Pancreas (tissue), 10 donors: ENCODE results near the gene TSPAN32. TPM values are rescaled to one million over a fixed set of nuclear protein-coding genes. Genes with fewer than 3 reads are reported as not detected.
"Not testable (repeated sequence)": the region's sequence is repeated elsewhere in the genome, so short reads cannot be mapped to it uniquely, and the experiment has no call there.

ENCODE experiments used
- ATAC-seq, 4 donors: fragments of 200-7000 bp; cut with Tn5 transposase; one replicate each; pipeline versions ENCODE4 v1.8.0 to v1.9.1; 2020; ENCODE audit warnings: mild to moderate bottlenecking in 4 of 4, moderate library complexity in 4 of 4
- DNase-seq, 6 donors: peaks; one replicate each; pipeline ENCODE4 v3.0.0-alpha.2; 2020
- FAIRE-seq: peaks from 2 replicates; lab custom pipeline; 2012; peaks lifted over from hg19 to GRCh38; lab: Jason Lieb, UNC
- H3K27ac ChIP-seq, 4 donors: fragments of 200-600 bp; sonication (generic); 1 replicate in 3 of 4; 2 replicates in 1 of 4; pipeline versions ENCODE4 v1.5.0 to v1.8.0; 2020
- H3K27me3 ChIP-seq, 4 donors: fragments of 200-600 bp; one replicate each; pipeline ENCODE4 v1.8.0; 2021
- H3K36me3 ChIP-seq, 3 donors: fragments of 200-600 bp; sonication (generic) in 1 of 3; one replicate each; pipeline versions ENCODE4 v1.5.0 to v1.8.0; 2020 to 2021
- H3K4me1 ChIP-seq, 3 donors: fragments of 200-600 bp; one replicate each; pipeline ENCODE4 v1.8.0; 2021
- H3K4me3 ChIP-seq, 4 donors: fragments of 200-600 bp; sonication (generic) in 2 of 4; one replicate each; pipeline versions ENCODE4 v1.5.0 to v1.8.0; 2020 to 2021
- H3K9me3 ChIP-seq, 4 donors: fragments of 200-600 bp; one replicate each; pipeline ENCODE4 v1.8.0; 2021
- whole genome bisulfite sequencing, 2 donors: extraction: QIAGEN DNeasy Blood & Tissue Kit; methylation state at CpG; one replicate each; pipeline ENCODE4 v1.1.7; 2013; 5-methylcytosine and 5-hydroxymethylcytosine counted together
- intact Hi-C, 3 donors: fragments of 100-400 bp; cut with DNase I; formaldehyde crosslinking; loops; one replicate each; pipeline versions ENCODE4 v1.11.1 to v1.14.2; 2022
- polyA plus RNA-seq, 2 donors: library from polyadenylated mRNA; stranded (reverse); fragments of 200-250 nt; gene quantifications; one replicate each; pipeline ENCODE4 v1.2.3, GENCODE V29; 2013
- total RNA-seq, 6 donors: library from RNA; stranded (reverse); fragmentation: NEBNext Ultra II Directional in 4 of 6; extraction: Animal tissue kit (Norgen Biotek cat#: 25700) in 4 of 6; gene quantifications; one replicate each; pipeline versions ENCODE4 v1.2.1 to v1.2.4, GENCODE V29; 2021 to 2023
- TF ChIP-seq, protein P1 (sequence below), 4 donors: fragments of 200-600 bp; sonication (generic) in 3 of 4; IDR thresholded peaks; one replicate each; pipeline versions ENCODE4 v1.5.0 to v1.8.0; 2021; ENCODE audit warnings: antibody characterized with exemption in 4 of 4
- donor health status: healthy with polysubstance abuse.
- donor health status: DM: no; HTN: no; CAD: no; lungs with moderate emphysema.
- donor health status: DM: no; HTN: no; CAD: no.
- donor health status: control.
- donor health status: control.
- donor health status: Bipolar disorder and iron deficiency.
- donor health status: DM: yes; HTN: yes; CAD: no.
- donor health status: DM: no; HTN: no; CAD: no.
- donor health status: DM: no; HTN: no; CAD: no.
- donor health status: DM: yes; HTN: yes; CAD: no.

The TSPAN32 gene
- total and polyA plus RNA-seq, 8 donors: 0.25 to 1.4 (median 0.49) TPM; not detected in 1

DNA sequence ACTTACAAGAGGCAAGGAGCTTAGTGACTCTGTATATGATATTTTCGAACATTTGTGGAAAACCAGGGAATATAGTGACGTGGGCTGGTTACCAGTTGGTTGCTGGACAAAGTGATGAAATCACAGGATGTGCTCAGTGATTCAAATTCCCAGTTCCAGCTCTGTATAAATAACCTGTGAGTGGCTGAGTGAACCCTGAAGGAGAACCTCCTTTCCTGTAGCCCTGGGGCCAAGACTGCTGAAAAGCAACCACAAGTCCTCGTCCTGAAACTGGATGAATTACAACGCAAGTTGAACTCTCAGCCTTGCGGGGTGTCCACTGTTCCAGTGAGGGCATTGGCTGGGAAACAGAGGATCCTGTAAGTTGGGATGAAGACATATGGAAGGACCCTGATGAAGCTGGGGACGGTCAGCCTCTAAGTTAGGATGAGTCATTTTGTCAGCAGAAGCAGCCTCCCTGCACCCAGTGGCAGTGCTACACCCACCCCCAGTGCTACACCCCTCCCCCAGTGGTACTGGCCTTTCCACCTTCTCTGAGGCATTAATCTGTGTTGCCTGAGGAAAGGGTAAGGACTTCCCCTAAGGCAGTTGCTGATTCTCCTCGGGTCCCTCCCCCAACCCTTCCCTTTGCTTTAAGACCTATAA is 53.3 kb downstream of the TSPAN32 start:
- Histone ChIP-seq H3K4me3 (no peak overlapping the region), H3K9me3 (no peaks in the 10 kb centered on the region), H3K36me3 (no peaks in the 10 kb centered on the region), H3K27me3 (no peaks in the 10 kb centered on the region), H3K4me1 (no peaks in the 10 kb centered on the region), H3K27ac (no peak overlapping the region)
- intact Hi-C loops: no loop called here
- TF ChIP-seq, protein P1, sequence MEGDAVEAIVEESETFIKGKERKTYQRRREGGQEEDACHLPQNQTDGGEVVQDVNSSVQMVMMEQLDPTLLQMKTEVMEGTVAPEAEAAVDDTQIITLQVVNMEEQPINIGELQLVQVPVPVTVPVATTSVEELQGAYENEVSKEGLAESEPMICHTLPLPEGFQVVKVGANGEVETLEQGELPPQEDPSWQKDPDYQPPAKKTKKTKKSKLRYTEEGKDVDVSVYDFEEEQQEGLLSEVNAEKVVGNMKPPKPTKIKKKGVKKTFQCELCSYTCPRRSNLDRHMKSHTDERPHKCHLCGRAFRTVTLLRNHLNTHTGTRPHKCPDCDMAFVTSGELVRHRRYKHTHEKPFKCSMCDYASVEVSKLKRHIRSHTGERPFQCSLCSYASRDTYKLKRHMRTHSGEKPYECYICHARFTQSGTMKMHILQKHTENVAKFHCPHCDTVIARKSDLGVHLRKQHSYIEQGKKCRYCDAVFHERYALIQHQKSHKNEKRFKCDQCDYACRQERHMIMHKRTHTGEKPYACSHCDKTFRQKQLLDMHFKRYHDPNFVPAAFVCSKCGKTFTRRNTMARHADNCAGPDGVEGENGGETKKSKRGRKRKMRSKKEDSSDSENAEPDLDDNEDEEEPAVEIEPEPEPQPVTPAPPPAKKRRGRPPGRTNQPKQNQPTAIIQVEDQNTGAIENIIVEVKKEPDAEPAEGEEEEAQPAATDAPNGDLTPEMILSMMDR (IDR thresholded peaks at IDR 0.05): no peak
- no peak for FAIRE-seq
- ATAC-seq: no peak
- no peak for DNase-seq
- WGBS, 2 donors: 72 to 79% methylated on average over 7 of the region's 7 CpGs

DNA sequence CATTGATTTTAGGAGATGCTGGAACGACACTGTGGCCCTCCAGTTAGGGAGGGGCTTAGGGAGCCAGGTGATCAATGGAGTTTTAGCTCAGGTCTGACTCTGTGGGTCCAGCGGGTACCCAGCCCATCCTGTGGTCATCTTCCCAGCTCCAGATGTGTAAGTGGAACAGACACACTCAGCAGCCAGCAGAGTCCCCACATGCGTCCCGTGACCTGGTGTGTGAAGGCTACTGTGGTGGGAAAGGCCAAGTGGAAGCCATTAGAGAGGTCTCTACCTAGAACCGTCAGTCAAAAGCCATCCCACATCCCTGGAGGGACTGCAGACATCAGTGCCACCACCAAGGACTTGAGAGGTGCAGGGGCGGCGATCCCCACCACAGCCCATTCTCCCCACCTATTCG is 55.4 kb downstream of the TSPAN32 start:
- Histone ChIP-seq H3K27me3 (no peaks in the 10 kb centered on the region), H3K9me3 (no peaks in the 10 kb centered on the region), H3K4me1 (no peaks in the 10 kb centered on the region), H3K4me3 (no peak overlapping the region), H3K36me3 (no peaks in the 10 kb centered on the region), H3K27ac (no peak overlapping the region)
- FAIRE-seq (no peak), DNase-seq (no peak), ATAC-seq (no peak)
- intact Hi-C loops: no loop called here
- WGBS, 2 donors: 65 to 72% methylated on average over 7 to 8 of the region's 8 CpGs
- TF ChIP-seq, protein P1 (IDR thresholded peaks at IDR 0.05): no peak

DNA sequence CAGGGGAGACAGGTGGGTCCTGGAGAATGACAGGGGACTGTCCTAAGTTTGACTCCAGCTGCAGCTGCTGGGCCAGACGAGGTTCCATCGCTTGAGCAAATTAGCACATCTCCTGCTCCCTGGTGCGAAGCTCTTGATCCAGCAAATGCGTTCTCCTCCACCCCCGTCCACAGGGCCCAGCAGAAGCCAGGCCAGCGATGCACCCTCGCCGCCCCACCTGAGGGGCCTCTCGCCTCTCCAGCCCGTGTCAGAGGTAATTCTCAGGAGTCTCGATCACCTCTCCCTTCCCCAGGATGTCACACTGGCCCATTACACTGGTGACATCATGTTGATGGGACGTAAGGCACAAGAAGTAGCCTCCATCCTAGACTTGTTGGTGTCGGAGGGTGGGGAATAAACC is 55.8 kb downstream of the TSPAN32 start:
- H3K4me3 ChIP-seq, H3K36me3 ChIP-seq, H3K9me3 ChIP-seq, H3K4me1 ChIP-seq, intact Hi-C loops, H3K27ac ChIP-seq, FAIRE-seq, ATAC-seq, DNase-seq, H3K27me3 ChIP-seq: not testable (repeated sequence)
- 85 to 89% methylated on average over 13 of the region's 13 CpGs for WGBS, 2 donors

DNA sequence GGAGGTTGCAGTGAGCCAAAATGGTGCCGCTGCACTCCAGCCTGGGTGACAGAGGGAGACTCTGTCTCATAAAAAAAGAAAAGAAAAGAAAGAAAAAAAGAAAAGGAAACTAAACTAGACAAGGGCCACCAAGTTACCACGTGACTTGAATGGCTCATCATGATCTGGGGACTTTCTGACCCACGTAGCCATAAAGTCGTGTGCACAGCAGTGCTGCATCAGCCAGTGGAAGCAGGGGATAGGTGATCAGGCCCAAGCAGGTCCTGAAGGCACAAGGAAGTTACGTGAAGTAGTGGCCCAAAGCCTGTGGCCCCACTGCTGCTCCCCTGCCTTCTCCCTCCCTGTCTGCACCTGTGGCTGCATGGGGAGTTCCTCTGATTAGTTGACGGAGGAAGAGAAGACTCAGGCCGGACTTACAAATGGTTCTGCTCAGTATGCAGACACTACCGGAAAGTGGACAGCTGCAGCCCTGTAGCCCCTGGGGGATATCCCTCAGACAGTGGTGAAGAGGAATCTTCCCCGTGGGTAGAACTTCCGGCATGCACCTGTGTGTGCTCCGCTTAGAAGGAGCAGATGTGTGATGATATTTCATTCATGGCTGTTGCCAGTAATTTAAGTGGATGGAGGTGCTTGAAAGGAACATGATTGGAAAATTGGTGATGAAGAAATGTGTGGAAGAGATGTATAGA is 57.1 kb downstream of the TSPAN32 start:
- Histone ChIP-seq H3K27ac (no peak overlapping the region), H3K36me3 (no peaks in the 10 kb centered on the region), H3K9me3 (no peaks in the 10 kb centered on the region), H3K27me3 (no peaks in the 10 kb centered on the region), H3K4me1 (no peaks in the 10 kb centered on the region), H3K4me3 (no peak overlapping the region)
- 90 to 93% methylated on average over 11 of the region's 11 CpGs for WGBS, 2 donors
- TF ChIP-seq, protein P1 (IDR thresholded peaks at IDR 0.05): no peak
- ATAC-seq (no peak), DNase-seq (no peak), FAIRE-seq (no peak)
- intact Hi-C loops: no loop called here

DNA sequence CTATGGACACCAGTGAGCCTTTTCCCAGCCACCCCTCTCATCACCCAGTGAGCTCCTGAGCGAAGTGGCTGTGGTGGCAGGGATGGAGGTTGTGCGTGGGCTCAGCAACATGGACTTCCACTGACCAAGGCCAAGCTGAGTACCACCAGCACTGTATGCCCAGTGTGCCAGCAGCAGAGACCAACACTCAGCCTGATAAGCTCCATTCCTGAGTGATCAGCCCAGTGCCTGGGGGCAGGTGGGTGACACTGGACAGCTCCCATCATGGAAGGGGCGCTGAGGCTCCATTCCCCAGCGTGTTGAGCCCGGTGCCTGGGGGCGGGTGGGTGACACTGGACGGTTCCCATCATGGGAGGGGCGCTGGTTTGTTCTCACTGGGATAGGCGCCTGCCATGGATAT is 57.7 kb downstream of the TSPAN32 start:
- H3K27me3 ChIP-seq: no peaks in the 10 kb centered on the region
- no peak overlapping the region for H3K4me3 ChIP-seq
- H3K4me1 ChIP-seq: no peaks in the 10 kb centered on the region
- DNase-seq (no peak), FAIRE-seq (no peak), ATAC-seq (no peak)
- TF ChIP-seq, protein P1 (IDR thresholded peaks at IDR 0.05): no peak
- no peaks in the 10 kb centered on the region for H3K36me3 ChIP-seq
- intact Hi-C loops: no loop called here
- 94 to 96% methylated on average over 9 of the region's 9 CpGs for WGBS, 2 donors
- no peaks in the 10 kb centered on the region for H3K9me3 ChIP-seq
- peak overlapping the region in 1 of 4 donors; percentile 16 for H3K27ac ChIP-seq
